GM21390 (cell line): ENCODE results near the gene IFT122.
"Not testable (repeated sequence)": the region's sequence is repeated elsewhere in the genome, so short reads cannot be mapped to it uniquely, and the experiment has no call there.

ENCODE experiments used
- ATAC-seq: cut with Tn5 transposase; IDR thresholded peaks from one replicate; pipeline ENCODE4 v1.9.1; 2021; ENCODE audit not compliant: unreplicated experiment

IFT122 gene, protein sequence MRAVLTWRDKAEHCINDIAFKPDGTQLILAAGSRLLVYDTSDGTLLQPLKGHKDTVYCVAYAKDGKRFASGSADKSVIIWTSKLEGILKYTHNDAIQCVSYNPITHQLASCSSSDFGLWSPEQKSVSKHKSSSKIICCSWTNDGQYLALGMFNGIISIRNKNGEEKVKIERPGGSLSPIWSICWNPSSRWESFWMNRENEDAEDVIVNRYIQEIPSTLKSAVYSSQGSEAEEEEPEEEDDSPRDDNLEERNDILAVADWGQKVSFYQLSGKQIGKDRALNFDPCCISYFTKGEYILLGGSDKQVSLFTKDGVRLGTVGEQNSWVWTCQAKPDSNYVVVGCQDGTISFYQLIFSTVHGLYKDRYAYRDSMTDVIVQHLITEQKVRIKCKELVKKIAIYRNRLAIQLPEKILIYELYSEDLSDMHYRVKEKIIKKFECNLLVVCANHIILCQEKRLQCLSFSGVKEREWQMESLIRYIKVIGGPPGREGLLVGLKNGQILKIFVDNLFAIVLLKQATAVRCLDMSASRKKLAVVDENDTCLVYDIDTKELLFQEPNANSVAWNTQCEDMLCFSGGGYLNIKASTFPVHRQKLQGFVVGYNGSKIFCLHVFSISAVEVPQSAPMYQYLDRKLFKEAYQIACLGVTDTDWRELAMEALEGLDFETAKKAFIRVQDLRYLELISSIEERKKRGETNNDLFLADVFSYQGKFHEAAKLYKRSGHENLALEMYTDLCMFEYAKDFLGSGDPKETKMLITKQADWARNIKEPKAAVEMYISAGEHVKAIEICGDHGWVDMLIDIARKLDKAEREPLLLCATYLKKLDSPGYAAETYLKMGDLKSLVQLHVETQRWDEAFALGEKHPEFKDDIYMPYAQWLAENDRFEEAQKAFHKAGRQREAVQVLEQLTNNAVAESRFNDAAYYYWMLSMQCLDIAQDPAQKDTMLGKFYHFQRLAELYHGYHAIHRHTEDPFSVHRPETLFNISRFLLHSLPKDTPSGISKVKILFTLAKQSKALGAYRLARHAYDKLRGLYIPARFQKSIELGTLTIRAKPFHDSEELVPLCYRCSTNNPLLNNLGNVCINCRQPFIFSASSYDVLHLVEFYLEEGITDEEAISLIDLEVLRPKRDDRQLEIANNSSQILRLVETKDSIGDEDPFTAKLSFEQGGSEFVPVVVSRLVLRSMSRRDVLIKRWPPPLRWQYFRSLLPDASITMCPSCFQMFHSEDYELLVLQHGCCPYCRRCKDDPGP

DNA sequence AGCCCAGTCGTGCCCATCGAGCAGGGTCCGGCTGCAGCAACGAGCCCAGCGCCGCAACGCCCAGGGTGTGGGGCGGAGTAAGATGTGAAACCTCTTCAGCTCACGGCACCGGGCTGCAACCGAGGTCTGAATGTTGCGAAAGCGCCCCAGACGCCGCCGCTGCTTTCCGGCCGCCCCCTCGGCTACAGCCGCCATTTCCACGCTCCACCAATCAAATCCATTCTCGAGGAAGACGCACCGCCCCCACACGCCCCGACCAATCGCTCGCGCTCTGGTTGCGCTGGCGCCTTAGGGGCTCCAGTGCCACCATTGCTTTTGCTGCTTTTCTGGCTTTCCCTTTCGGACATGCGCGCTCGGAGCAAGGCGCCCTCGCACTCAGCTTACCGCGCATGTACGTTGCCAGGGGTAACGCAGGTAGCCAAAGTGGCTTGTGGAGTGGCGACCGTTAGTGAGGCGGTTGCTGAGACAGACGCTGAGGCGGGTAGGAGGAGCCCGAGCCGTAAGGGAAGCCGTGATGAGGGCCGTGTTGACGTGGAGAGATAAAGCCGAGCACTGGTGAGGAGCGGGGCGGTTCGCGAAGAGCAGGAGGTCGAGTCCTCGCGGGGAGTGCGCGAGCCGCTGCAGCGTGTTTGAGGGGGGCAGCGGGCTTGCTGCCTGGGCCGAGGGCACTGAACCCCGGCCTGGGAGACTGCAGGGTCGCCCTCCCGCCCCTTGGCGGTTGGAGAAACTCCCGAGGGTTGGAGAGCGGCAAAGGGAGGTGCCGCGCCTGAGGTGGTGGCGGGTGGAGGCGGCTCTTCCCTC, at the start of gene IFT122, which contains the start of gene MBD4:
TSS of gene IFT122 (plus strand) at position 408 of the 801 bp plus-strand sequence. CDS start at position 515, 107 bp downstream.
TSS of gene MBD4 (minus strand) at position 132 of the 801 bp plus-strand sequence. CDS start at position 17, 115 bp downstream.
- peak; percentile 86 for ATAC-seq

- ATAC-seq, result not testable (repeated sequence)
Observed at GRCh38 chr3:129391583-129391982, 48.4 kb upstream of the IFT122 start.

- ATAC-seq, result not testable (repeated sequence)
Observed at GRCh38 chr3:129392106-129392887, 47.7 kb upstream of the IFT122 start.

GRCh38 chr3:129393271-129393670, 46.8 kb upstream of the IFT122 start:
- no peak for ATAC-seq

GRCh38 chr3:129393760-129394564, 46.1 kb upstream of the IFT122 start:
- not testable (repeated sequence) for ATAC-seq

- ATAC-seq, result peak; percentile 11
Observed at GRCh38 chr3:129398803-129399144, 41.2 kb upstream of the IFT122 start.

- peak; percentile 80 for ATAC-seq
Observed at GRCh38 chr3:129399145-129399894, 40.7 kb upstream of the IFT122 start.

DNA sequence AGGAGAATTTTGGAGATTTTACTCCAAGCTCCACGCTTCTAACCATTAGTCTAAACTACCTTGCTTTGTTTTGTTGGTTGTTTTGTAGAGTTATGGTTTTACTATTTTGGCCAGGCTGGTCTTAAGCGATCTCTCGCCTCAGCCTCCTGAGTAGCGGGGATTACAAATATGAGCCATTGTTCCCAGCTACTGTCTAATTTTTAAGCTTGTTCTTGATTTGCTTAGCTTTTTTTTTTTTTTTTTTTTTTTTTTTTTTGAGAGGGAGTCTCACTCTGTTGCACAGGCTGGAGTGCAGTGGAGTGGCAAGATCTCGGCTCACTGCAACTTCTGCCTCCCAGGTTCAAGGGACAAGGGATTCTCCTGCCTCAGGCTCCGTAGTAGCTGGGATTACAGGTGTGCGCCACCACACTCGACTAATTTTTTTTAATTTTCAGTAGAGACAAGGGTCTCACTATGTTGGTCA, 40.1 kb upstream of the IFT122 start:
- no peak for ATAC-seq

- ATAC-seq, result no peak
Observed at GRCh38 chr3:129402210-129402609, 37.8 kb upstream of the IFT122 start.

- ATAC-seq, result no peak
Observed at GRCh38 chr3:129402616-129403015, 37.4 kb upstream of the IFT122 start.

DNA sequence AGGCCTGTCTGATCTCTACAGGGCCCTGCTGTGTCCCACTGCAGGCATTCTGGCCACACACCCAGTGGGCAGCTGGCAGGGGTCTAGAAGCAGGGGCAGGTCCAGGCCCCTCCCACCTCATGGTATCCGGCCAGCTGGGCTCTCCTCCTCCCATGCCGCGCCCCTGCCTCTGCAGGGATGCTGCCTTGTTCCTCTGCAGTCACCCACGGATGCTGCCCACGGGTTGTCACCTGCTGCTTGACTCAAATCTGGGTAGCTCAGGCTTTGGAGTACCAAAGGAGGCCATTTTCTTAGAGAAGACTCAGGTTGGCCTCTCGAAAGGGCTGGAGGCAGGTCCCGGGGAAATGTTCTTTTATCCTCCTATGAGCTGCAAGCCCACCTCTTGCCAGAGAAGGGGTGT, 36.6 kb upstream of the IFT122 start:
- ATAC-seq, result no peak

- no peak for ATAC-seq
Observed at GRCh38 chr3:129404130-129404529, 35.9 kb upstream of the IFT122 start.

GRCh38 chr3:129404610-129405009, 35.4 kb upstream of the IFT122 start:
- peak; percentile 66 for ATAC-seq

DNA sequence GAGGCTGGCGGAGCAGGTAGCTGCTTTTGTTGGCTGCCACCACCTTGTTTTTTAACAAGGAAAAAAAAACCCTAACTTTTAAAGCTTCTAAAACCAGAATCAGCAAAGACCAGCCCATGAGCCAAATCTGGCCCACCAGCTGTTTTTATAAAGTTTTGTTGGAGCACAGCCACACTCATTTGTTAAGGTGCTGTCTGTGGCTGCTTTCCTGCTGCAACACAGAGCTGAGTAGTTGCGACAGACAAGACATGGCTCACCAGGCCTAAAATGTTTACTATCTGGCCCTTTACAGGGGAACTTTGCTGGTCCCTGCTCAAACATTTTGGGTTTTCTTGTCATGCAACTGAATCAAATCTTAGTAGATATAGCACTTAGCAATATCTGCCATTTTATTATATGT, 30.5 kb upstream of the IFT122 start:
- no peak for ATAC-seq

DNA sequence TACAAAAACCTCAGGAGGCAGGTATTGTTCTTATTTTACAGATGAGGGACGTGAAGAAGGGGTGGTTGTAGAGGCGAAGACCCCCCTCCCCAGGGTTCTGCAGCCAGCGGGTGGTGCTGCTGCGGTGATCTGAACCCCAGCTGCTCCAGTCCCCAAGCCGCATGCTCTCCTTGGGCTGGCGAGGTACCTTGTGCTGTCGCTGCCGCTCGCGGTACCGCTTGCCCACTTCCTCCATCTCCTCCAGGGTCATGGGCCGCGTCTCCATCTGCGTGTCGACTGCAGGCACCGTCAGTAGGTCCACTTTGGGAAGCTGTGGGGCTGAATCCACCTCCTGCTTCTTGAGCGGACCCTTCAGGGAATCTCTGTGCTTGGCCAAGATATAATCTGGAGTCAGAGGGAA, 29.1 kb upstream of the IFT122 start:
- ATAC-seq, result no peak

DNA sequence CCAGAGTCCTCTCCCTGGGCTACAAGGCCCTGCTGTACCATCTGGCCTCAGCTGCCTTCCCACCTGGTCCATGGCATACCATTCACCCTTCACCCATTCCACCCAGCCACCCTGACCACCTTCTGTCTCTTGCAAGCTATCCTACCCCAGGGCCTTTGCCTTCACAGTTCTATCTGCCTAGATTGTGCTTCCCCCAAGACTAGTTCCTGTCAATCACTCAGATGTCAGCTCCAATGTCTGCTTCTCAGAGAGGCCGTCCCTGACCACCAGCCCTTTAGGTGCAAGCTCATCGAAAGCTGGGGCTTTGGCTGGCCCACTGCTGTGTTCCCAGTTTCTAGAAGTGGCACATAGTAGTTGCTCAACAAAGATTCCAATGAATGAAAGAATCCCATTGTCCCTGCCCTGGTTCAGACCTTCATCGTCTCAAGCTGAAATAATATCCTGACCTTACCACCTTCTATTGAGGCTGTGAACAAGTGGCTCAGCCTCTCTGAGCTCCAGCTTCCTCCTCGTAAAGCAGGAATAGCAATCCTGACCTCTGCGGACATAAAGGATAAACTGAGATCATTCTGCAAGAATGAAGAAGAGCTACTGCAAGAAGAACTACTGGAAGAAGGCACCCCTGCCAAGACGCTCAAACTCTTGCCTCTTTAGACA, 27.4 kb upstream of the IFT122 start:
- no peak for ATAC-seq

DNA sequence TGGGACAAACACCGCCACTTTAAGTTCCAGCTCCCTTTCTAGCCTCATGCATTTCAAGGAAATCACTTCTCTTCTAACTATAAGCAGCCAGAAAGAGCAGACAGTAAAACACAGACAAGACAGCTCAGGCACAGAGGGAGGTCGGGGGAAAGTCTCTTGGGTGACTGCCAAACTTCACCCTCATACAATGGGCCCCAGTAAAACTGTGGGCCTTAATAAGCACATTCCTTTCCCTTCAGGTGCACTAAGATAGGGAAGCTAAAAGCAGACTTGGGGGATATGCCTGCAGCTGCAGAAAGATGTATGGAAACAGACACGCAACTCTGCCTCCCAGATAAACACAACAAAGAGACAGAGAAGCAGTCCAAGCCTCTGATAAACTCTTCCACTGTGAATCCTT, 26.8 kb upstream of the IFT122 start:
- ATAC-seq, result not testable (repeated sequence)
